ENCODE measurements around the gene OR5T1.

OR5T1 gene

DNA sequence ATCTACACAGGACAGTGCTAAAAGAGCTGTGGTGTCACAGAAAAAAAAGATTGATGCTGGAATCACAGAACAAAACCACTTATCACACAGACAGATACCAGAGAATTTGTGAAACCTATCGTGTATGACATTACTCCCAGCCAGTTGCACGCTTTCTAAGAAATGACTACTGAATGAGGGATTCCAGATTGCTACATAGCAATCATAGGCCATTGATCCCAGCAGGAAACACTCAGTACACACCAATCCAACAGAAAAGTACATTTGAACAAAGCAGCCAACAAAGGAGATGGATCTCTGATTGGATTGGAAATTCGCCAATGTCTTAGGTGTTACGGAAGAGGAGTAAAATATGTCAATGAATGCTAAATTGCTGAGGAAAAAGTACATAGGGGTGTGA lies 22.9 kb downstream of the OR5T1 start:
- no peak for TF ChIP-seq FOXA1 (IDR thresholded peaks at IDR 0.05)
- no peak for TF ChIP-seq TARDBP (IDR thresholded peaks at IDR 0.05)
- no peak for TF ChIP-seq L3MBTL2 (conservative IDR thresholded peaks at IDR 0.05)
- TF ChIP-seq ARNT (IDR thresholded peaks at IDR 0.05): no peak
- TF ChIP-seq BHLHE40 (IDR thresholded peaks at IDR 0.05; ENCODE audit: borderline replicate concordance): no peak
- TF ChIP-seq FOXK2 (IDR thresholded peaks at IDR 0.05): no peak
- TF ChIP-seq ELF4 (IDR thresholded peaks at IDR 0.05): no peak
- no peak for TF ChIP-seq NFRKB (IDR thresholded peaks at IDR 0.05)
- TF ChIP-seq HDGF (IDR thresholded peaks at IDR 0.05; ENCODE audit: borderline replicate concordance): no peak
- no peak for TF ChIP-seq CTBP1 (IDR thresholded peaks at IDR 0.05; ENCODE audit: borderline replicate concordance)
- TF ChIP-seq FOXM1 (IDR thresholded peaks at IDR 0.05; ENCODE audit: borderline replicate concordance): no peak
- TF ChIP-seq SUZ12 (IDR thresholded peaks at IDR 0.05): no peak
- TF ChIP-seq ZNF384 (IDR thresholded peaks at IDR 0.05): no peak
- TF ChIP-seq SP1 (IDR thresholded peaks at IDR 0.05): no peak
- no peak for TF ChIP-seq LEF1 (IDR thresholded peaks at IDR 0.05; ENCODE audit: borderline replicate concordance)
- TF ChIP-seq, protein P1, sequence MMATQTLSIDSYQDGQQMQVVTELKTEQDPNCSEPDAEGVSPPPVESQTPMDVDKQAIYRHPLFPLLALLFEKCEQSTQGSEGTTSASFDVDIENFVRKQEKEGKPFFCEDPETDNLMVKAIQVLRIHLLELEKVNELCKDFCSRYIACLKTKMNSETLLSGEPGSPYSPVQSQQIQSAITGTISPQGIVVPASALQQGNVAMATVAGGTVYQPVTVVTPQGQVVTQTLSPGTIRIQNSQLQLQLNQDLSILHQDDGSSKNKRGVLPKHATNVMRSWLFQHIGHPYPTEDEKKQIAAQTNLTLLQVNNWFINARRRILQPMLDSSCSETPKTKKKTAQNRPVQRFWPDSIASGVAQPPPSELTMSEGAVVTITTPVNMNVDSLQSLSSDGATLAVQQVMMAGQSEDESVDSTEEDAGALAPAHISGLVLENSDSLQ (IDR thresholded peaks at IDR 0.05): no peak
- DNase-seq (ENCODE audit: extremely low spot score): no peak
- ChIA-PET POLR2A (no interaction called here), CTCF (interaction anchor here (0.7 kb wide), 1 partner anchor 80 kb away, joined by 3 read pairs; no protein-coding TSS in a partner anchor)

DNA sequence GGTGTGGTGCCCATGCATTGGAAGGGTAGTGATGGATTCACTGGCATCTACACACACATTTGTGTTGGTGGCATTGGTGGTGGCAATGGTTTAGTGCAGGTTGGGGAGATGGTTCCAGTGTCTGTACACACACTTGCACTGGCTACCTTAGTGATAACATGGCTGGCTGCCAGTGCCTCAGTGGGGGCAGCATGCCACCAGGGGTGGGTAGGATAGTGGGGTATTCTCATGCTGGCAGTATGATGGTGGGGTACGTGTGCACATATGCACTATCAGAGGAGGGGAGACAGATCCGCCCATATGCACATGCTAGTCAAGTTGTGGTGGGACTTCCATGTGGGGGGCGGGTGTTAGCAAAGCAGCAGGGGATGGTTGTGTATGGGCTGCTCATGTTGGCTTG lies 33.9 kb downstream of the OR5T1 start:
- CTCF ChIA-PET: no interaction called here

DNA sequence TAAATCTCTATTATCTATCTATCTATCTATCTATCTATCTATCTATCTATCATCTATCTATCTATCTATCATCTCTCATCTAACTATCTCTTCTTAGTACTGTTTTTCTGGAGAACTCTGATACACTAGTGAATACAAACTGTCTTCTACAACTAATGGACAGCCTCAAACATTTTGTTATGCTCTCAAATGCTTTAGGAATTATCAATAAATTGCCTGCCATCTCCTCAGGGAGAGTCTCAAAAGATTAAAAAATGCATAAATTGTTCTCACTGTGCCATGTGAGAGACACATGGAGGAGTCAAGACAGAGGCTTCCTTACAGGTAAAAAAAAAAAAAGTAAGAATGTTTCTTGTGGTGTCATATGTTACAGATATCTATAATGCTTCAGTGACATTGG lies 40.9 kb downstream of the OR5T1 start, which contains the start of gene OR8K3:
Gene OR8K3 (plus strand): TSS at position 301 of the 400 bp plus-strand sequence. CDS start 3,163 bp downstream, outside the sequence.
- no peak for DNase-seq (ENCODE audit: extremely low spot score)
- POLR2A ChIA-PET: no interaction called here
- TF ChIP-seq ARNT (IDR thresholded peaks at IDR 0.05) (no peak), NFRKB (IDR thresholded peaks at IDR 0.05) (no peak), ELF4 (IDR thresholded peaks at IDR 0.05) (no peak), BHLHE40 (IDR thresholded peaks at IDR 0.05; ENCODE audit: borderline replicate concordance) (no peak), ZNF384 (IDR thresholded peaks at IDR 0.05) (no peak), LEF1 (IDR thresholded peaks at IDR 0.05; ENCODE audit: borderline replicate concordance) (no peak), SUZ12 (IDR thresholded peaks at IDR 0.05) (no peak)
- CTCF ChIA-PET: no interaction called here

More for the DNA sequence above, 33.9 kb downstream of the OR5T1 start:
- no peak for TF ChIP-seq FOXA1 (IDR thresholded peaks at IDR 0.05)
- TF ChIP-seq L3MBTL2 (conservative IDR thresholded peaks at IDR 0.05): no peak
- TF ChIP-seq, protein P1 (IDR thresholded peaks at IDR 0.05): no peak
- DNase-seq (ENCODE audit: extremely low spot score): no peak
- POLR2A ChIA-PET: no interaction called here

All from HEK293T (cell line).